HEK293 (cell line): Measurements from ENCODE around the gene EIF4H.

Source experiments
- CTCF ChIP-seq: fragments of 450-650 bp; formaldehyde crosslinking; IDR thresholded peaks from 2 replicates; pipeline ENCODE4 v1.5.1; 2016; ENCODE audit warnings: missing biosample characterization, missing genetic modification characterization
- KLF10 ChIP-seq: fragments of 450-650 bp; IDR thresholded peaks from 2 replicates; pipeline ENCODE4 v1.5.1; 2018; ENCODE audit warnings: missing biosample characterization, mild to moderate bottlenecking, missing genetic modification characterization
- SP2 ChIP-seq: fragments of 450-650 bp; formaldehyde crosslinking; IDR thresholded peaks from 2 replicates; pipeline ENCODE4 v1.5.1; 2016; ENCODE audit warnings: missing biosample characterization, missing genetic modification characterization
- ZBTB8A ChIP-seq: fragments of 450-650 bp; formaldehyde crosslinking; IDR thresholded peaks from 2 replicates; pipeline ENCODE4 v1.5.1; 2016; ENCODE audit warnings: missing biosample characterization, missing genetic modification characterization
- ZNF155 ChIP-seq: fragments of 450-650 bp; formaldehyde crosslinking; IDR thresholded peaks from 2 replicates; pipeline ENCODE4 v1.5.1; 2016; ENCODE audit warnings: missing biosample characterization, missing genetic modification characterization
- ZNF18 ChIP-seq: fragments of 450-650 bp; formaldehyde crosslinking; IDR thresholded peaks from 2 replicates; pipeline ENCODE4 v1.5.1; 2016; ENCODE audit warnings: missing biosample characterization, missing genetic modification characterization
- ZNF274 ChIP-seq, 2 experiments: fragments of 200-500 bp in 1 of 2; fragments of 450-650 bp in 1 of 2; sonication (Bioruptor generic) in 1 of 2; formaldehyde crosslinking in 1 of 2; IDR thresholded peaks; 2 replicates each; pipeline versions ENCODE4 v1.5.1 to v1.6.1; 2014 to 2016; ENCODE audit warnings: borderline replicate concordance in 1 of 2, inconsistent platforms in 1 of 2, low read length in 1 of 2, missing biosample characterization in 1 of 2, missing genetic modification characterization in 1 of 2
- ZNF302 ChIP-seq: fragments of 450-650 bp; formaldehyde crosslinking; IDR thresholded peaks from 2 replicates; pipeline ENCODE4 v1.5.1; 2016; ENCODE audit warnings: missing biosample characterization, missing genetic modification characterization, low read depth
- ZNF558 ChIP-seq: fragments of 450-650 bp; formaldehyde crosslinking; IDR thresholded peaks from 2 replicates; pipeline ENCODE4 v1.5.1; 2016; ENCODE audit warnings: missing biosample characterization, missing genetic modification characterization
- ZNF664 ChIP-seq: fragments of 450-650 bp; formaldehyde crosslinking; IDR thresholded peaks from 2 replicates; pipeline ENCODE4 v1.5.1; 2016; ENCODE audit warnings: missing biosample characterization, missing genetic modification characterization
- ZSCAN18 ChIP-seq: fragments of 450-650 bp; formaldehyde crosslinking; IDR thresholded peaks from 2 replicates; pipeline ENCODE4 v1.5.1; 2016; ENCODE audit warnings: missing biosample characterization, missing genetic modification characterization

GRCh38 chr7:74181821-74182220, 7.7 kb downstream of the EIF4H start:
- TF ChIP-seq ZBTB8A, result no peak
- TF ChIP-seq ZNF664 (tag by site-specific recombination), result no peak
- no peak for TF ChIP-seq SP2 (tag by site-specific recombination)
- no peak for TF ChIP-seq ZNF558 (tag by site-specific recombination)
- no peak for TF ChIP-seq CTCF
- TF ChIP-seq ZNF302, result no peak
- no peak for TF ChIP-seq ZNF155
- TF ChIP-seq ZNF18, result no peak
- no peak for TF ChIP-seq ZSCAN18 (tag by site-specific recombination)
- no peak for TF ChIP-seq ZNF274 (IDR thresholded peaks at IDR 0.05; ENCODE audit: low read length)
- no peak for TF ChIP-seq ZNF274 (tag by site-specific recombination; IDR thresholded peaks at IDR 0.05; ENCODE audit: borderline replicate concordance)
- no peak for TF ChIP-seq KLF10
